GM11168 (cell line): Measurements from ENCODE around the gene CCDC148.
"Not testable (repeated sequence)": the region's sequence is repeated elsewhere in the genome, so short reads cannot be mapped to it uniquely, and the experiment has no call there.

Experiments used
- in situ Hi-C: fragments of 300-500 bp; cut with MboI; formaldehyde crosslinking; loops from one replicate; pipeline ENCODE4 v1.12.0; 2022; ENCODE audit warnings: low sequenced_read_pairs; ENCODE audit not compliant: unreplicated experiment

The CCDC148 gene

DNA sequence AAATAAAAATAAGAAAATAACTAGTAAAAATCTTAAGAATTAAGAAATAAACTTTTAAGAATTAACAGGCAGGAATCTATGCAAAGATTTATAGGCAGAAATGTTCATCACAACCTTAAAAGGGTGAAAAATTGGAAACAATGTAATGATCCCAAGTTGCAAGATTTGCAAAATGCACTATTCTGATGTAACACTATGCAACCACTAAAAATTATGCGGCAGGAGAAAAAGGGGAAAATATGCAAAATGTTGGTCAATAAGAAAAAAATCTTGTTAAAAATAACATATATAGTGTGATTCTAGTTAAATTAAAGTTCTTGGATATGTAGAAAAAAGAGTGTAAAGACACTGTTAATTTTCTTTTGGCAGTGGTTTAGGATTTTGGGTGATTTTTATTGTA is 222.1 kb downstream of the CCDC148 start:
- in situ Hi-C loops = no loop called here

DNA sequence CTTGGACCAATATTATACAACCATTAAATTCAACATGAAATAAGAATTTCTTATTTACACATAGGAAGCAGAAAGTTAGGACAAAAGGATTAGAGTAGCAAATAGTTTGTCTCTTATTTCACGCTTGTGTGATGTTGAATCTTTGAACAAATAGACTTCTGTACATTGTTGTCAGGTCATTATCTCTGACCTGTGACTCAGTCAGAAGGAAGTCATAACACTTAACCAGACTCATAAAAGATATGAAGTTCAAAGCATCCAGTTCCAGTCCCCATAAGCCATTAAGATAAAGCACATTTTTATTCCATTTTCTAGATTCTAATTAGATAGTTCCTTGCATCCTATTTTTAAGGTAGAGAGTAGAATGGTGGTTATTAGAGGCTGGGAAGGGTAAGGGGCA is 224.1 kb downstream of the CCDC148 start:
- in situ Hi-C loops = no loop called here

- in situ Hi-C loops = no loop called here
Measured at GRCh38 chr2:158228943-158229508, 227.5 kb downstream of the CCDC148 start.

DNA sequence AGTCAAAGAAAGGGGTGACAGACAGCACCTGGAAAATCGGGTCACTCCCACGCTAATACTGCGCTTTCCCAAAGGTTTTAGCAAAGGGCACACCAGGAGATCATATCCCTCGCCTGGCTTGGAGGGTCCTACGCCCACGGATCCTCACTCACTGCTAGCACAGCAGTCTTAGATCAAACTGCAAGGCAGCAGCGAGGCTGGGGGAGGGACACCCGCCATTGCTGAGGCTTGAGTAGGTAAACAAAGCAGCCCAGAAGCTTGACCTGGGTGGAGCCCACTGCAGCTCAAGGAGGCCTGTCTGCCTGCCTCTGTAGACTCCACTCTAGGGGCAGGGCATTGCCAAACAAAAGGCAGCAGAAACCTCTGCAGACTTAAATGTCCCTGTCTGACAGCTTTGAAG is 233.5 kb downstream of the CCDC148 start:
- in situ Hi-C loops = not testable (repeated sequence)

DNA sequence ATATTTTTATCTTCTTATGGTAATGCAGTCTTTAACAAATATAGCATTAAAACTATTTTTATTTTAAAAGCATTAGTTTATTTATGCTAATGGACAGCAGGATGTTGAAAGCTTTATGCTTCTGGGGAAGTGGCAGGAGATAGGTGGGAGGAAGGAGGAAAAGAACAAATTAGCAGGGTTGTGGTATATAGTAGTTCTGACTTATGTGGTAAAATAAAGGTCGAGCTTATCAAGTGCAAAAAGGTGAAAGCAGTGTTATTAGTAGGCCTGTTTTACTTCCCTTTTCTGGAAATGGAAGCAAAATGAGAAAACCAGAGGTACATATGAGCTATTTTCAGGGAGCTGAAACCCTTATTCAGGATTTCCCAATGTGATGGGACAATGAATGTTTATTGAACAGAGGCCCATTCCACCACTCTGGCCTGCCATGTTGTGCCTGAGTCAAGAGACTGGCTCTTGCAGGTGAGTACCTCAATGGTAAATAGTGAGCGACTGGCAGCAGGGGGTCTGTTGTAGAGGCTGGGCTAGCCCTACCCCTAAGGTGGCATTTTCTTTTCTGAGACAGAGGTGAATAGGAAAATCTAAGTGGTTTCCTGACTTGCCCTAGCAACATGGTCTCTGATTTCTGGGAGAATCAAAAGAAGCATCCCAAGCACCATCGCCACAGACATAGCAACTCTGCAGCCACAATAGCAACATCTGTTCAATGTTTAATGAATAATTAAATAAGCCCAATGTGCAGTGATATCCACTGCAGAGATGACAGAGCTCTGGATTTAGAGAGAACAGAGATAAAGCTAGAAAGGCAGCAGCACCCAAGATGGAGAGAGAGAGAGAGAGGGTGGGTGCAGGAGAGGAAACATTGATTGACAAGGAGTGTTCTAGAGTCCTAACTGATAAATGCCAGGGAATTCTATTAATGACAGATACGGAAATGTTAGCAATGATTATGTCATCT is 235.2 kb downstream of the CCDC148 start:
- in situ Hi-C loops = no loop called here

DNA sequence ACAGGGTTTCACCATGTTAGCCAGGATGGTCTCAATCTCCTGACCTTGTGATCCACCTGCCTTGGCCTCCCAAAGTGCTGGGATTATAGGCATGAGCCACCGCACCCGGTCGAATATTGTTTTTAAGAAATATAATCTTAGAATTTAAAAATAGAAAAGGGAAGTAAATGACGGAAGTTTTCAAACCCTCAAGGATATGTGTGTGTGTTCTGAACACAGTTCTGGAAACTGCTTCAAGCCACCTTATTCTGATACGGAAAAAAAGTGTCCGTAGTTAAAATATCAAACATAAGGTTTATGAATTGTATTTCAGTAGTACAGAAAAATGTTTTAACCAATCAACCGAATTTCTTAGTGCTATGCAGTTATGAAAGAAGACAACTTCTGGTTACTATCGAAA is 239.0 kb downstream of the CCDC148 start:
- in situ Hi-C loops = no loop called here

- in situ Hi-C loops = no loop called here
Measured at GRCh38 chr2:158214431-158214830, 242.1 kb downstream of the CCDC148 start.

DNA sequence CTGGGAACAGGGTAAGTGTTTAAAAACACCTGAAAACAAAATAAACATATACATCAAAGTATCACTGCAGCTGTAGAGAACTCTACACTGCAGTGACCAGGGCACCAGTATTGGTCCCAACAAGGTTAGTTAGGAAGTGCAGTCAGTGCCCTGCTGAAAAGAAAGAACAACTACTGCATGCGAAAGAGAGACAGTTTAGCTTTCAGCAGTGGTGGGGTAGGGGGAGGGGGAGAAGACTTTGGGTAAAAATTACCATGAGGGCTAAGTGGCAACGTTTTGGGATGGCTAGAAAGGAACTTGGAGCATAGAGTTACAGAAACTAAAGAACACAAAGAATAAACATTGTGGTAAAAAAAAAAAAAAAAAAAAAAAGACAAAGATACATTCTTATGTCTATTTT is 242.8 kb downstream of the CCDC148 start:
- in situ Hi-C loops = no loop called here

DNA sequence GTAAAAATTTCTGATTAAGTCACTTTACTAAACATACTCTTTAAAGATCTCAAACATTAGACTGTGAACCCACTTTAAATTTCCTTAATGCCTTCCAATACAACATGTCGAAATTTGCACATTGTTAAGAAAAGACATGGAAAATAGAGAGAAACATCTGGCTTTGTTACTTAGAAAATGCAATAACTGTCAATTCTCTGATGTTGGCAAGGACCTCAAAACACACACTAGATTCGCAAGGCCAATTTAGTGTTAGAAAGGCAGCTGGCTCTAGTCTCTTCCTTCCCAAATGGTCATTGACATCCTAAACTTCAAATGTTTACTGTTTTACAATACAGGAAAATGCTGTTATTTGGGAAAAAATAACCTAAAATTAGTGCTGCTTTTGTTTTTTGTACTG is 244.3 kb downstream of the CCDC148 start:
- in situ Hi-C loops = no loop called here

DNA sequence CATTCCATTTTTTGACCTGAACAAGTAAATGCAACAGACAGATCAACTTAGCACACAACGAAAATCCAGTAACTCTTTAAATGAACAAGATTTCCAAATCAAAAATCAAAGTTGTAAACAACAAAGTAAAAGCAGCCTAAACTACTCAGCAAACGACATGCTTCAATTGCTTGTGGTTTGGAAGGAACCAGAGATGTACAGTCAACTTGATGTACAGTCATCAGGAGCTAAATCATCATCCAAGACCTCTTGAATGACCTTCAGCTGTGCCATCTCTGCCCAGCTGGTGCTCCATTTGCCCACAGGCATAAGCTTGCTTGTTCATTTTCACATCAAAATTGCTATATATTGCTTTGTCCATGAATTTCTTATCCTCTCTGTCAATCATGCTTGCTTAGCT is 245.1 kb downstream of the CCDC148 start:
- in situ Hi-C loops = no loop called here

DNA sequence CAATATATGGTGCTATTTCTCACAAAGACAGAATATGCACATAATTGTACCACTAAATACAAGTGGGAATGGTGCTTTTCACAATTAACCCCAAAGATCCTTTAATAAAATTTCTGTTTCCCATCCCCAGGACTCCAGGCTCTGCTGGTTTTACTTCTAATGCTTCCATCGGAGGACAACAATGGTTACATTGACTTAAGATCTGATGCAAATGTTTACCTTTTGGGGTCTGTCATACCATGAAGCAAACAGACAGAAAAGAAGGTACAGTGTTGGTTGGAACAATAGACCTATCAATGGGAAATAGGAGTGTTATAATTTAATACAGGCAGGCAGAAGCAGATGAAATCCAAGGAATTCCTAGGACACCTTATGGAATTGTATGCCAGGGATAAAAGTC is 249.2 kb downstream of the CCDC148 start:
- in situ Hi-C loops = no loop called here

- in situ Hi-C loops = no loop called here
Measured at GRCh38 chr2:158205215-158205614, 251.3 kb downstream of the CCDC148 start.

DNA sequence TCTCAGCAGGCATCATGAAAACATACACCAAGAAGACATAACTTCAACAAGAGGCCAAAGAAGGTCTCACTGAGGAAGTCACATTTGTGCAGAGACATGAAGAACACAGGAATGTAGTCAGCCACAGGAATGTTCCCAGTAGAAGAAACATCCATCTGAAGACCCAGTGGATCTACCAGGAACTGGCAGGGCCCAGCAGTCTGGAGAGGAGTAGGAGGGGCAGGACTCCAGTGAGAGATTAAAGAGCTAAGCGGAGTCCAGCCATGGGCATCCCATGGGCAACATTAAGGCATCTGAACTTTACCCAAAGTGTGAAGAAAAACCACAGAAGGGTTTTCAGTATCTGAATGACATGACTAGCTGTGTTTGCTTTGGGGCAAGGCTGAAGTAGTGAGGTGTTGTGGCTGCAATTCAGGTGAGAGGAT is 251.8 kb downstream of the CCDC148 start:
- in situ Hi-C loops = no loop called here

GRCh38 chr2:158202161-158202815 is 254.3 kb downstream of the CCDC148 start:
- in situ Hi-C loops = no loop called here

DNA sequence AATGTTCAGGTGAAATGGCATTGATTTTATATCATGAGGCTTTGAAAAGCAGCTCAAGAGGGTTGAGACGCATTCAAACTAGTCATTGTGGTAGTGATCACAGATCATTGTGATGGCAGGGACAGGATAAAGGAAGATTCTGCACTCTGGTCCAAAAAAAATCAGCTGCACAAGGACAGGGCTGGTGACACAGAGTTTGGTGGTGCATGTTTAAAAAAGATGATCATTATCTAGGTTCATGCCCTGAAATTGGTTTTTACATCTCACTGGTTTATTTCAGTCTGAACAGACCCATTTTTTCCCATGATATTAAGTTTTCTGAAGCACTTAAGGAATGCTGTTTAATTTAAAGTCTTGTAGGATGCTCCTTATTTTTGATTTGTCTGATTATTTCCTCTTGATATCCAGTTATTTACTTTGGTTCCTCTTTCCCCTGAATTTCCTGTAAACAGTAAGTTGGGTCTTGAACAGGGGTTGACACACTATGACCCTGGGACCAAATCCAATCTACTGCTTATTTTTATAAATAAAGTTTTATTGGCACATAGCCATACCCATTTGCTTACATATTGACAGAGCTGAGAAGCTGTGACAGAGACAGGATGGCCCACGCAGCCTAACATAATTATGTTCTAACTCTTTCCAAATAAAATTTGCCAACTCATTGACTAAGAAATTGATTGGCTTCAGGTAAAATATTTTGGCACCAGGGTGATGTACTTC is 256.5 kb downstream of the CCDC148 start:
- in situ Hi-C loops = no loop called here

- in situ Hi-C loops = no loop called here
Measured at GRCh38 chr2:158197940-158198339, 258.6 kb downstream of the CCDC148 start.

DNA sequence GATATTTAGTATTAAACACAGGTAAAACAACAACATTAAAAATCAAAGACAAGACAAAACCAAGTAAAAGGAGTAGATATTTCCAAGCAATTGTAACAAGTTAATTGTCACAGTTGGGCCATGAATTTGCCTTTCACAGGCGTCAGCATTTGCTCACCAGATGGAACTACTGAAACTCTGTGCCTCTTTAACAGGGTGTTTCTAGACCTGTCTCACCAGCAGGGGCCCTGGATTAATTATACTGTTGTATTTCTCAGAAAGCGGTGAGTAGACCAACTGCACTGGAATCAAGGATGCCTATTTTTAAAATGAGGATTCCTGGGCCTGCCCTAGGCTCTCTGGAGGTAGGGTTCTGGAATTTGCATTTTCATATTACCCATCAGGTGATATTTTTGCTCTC is 262.3 kb downstream of the CCDC148 start:
- in situ Hi-C loops = no loop called here

DNA sequence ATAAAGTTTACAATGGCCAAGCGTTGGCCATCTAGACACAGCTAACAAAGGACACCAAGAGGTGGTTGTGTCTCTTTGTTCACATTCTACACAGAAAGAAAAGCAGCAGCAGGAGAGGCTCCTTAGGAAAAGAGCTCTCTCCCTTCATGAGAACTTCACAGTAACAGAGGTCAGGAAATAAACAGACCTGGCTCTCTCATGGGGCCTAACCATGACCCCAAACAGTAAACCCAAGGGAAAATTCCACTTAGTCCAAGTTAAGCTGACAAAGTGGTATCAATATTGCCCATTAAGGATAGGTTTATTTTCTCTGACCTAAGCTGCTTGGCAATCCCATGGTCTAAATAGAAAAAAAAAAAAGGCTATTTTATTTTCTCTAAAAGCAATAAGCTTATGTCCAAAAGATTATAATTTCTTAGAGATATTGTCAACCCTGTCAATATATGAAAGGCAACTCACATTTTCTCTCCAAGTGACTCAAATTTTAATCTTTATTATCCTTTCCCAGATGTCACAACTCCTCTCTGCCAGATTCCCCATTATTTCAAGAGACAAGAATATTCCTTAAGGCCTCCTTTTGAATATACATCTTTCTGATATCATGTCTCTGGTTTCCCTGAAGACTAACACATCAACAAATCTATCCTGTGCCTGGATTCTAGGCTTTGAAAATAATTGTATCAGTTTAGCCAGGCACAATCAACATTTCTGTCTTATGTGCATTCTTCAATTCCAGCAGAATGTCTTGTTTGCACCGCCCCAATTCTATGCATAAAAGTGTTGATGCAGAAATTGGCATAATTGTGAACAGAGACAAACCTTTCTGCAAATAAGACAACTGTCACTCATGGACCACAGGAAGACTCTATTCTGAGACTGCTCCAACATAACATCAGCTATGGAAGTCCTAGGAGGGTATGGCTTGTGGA is 263.8 kb downstream of the CCDC148 start:
- in situ Hi-C loops = no loop called here

DNA sequence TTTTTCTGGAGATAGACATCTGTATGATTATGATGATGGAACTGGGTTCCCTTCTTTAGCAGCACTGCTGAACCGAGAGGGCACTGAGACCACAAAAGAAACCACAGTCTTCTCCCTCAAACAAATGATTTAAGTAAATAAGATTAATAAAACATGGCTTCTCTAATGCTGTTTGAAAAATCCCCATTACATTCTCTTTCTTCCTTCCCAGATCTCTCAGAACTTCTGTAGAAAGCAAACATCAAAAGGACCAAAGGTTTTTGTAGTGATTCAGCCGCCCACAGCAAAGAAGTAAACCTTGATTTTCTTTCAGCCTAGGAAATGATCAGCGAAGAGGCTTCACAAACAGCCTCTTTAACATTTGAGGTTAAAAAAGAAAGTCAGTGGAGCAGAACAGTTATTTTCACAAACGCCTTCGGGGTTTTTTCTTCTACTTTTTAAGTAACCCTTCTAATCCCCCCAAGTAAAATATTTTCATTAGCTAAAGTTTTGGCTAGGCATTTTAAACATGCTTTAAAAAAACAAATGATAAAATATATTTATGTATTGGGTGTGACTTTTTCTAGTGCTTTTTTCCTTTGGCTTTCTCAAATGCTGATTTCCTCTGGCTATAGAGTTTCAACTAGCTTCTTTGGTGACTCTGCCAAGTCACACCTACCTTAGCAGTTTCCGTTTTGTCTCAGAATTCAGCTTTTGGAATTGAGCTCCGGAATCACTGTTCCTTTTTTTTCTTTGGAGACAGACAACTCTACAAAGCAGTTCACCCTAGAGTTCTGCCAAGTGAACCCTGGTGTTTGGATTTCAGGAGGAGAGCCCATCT is 265.3 kb downstream of the CCDC148 start:
- in situ Hi-C loops = no loop called here
